HG02610 (cell line): Measurements from ENCODE around the gene AFAP1.

Source experiments
- ATAC-seq: cut with Tn5 transposase; IDR thresholded peaks from one replicate; pipeline ENCODE4 v1.9.1; 2021; ENCODE audit warnings: mild to moderate bottlenecking, moderate library complexity; ENCODE audit not compliant: unreplicated experiment

AFAP1 gene

DNA sequence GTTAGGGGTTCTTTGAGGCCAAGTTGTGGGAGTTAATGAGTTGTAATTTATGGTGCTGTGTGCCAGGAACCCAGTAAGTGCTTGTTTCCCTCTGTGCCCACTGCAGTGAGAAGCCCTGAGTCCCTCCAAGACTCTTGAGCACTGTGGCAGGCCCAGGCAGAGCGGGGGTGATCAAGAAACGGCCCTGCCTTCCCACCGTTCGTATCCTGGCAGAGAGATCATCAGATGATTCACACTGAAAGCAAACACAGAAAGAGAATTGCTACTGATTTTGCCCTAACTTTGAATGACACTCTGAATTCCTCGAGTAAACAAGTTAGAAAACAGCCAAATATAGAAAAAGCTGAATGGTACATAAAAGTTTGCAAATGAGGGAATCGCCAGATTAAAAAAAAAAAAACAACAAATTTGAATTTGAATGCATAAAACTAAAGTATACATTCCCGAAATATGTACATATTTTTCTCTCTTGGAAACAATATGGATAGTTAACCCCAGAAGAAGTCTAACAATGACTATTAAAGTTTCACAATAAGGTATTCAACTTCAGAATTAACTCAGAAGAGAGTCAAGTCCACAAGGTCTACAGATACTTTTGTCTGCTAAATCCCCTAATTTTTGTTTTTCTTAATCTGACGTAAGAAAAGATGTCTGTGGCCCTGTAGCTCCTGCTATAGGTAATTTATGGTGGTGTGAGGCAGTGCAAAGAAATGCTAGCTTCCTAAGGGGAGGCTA is 71.8 kb downstream of the AFAP1 start:
- no peak for ATAC-seq

- ATAC-seq = no peak
Measured at GRCh38 chr4:7867191-7867590, 72.5 kb downstream of the AFAP1 start.

GRCh38 chr4:7865533-7865932 is 74.1 kb downstream of the AFAP1 start:
- no peak for ATAC-seq

DNA sequence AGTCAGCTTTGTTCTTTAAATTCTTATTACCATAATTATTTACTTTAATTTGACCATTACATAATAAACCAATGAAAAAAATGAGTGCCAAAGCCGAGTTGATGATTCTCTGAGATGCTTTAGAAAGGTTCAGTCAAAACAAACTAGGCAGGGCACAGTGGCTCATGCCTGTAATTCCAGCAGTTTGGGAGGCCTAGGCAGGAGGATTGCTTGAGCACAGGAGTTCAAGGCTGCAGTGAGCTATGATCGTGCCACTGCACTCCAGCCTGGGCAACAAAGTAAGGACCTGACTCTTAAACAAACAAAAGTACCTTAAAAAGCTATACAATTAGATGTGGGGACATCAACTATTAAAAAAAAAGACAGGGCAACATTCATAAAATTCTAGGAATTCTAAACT is 75.0 kb downstream of the AFAP1 start:
- no peak for ATAC-seq

GRCh38 chr4:7863911-7864681 is 75.6 kb downstream of the AFAP1 start:
- no peak for ATAC-seq

- ATAC-seq = no peak
Measured at GRCh38 chr4:7862561-7863192, 77.0 kb downstream of the AFAP1 start.

- no peak for ATAC-seq
Measured at GRCh38 chr4:7861440-7861881, 78.2 kb downstream of the AFAP1 start.

DNA sequence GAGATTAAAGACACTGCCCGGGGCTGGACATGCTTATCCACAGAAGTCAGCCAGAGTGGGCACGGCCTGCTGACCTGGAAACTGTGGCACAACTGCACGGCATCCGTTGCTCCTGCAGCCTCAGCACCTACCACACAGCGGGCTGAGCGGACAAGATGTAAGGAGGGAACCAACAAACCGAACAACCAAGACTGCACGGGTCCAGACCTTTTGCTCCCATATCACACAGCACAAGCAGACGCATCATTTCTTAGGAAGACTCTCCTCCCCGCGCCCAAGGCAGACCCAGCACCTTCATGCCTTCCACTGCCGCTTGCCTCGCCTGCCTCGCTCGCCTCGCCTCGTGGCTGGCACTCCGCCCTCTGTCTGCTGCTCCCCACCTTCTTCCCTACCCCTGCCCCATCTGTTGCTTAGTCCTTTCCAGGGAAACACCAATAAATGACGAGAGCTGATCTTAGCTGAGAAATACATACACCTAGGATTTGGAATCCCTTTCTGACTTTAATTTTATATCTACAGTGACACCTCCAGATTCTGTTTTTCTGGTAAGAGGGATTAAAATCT is 79.0 kb downstream of the AFAP1 start:
- no peak for ATAC-seq

DNA sequence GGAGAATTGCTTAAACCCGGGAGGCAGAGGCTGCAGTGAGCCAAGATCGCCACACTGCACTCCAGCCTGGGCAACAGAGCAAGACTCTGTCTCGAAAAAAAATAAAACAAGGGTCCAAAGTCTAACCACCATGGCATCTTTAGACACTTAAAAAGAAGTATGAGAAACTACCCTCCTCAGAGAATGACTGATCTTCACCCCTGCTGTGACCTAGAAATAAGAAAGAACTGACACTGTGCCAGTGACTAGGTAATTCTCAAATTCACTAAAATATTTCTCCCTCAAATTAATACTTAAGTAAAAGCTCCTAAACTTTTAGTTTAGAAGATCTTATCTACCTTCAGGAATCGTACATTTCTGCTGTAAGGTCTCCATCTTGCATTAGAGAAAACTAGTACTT is 80.3 kb downstream of the AFAP1 start:
- no peak for ATAC-seq

DNA sequence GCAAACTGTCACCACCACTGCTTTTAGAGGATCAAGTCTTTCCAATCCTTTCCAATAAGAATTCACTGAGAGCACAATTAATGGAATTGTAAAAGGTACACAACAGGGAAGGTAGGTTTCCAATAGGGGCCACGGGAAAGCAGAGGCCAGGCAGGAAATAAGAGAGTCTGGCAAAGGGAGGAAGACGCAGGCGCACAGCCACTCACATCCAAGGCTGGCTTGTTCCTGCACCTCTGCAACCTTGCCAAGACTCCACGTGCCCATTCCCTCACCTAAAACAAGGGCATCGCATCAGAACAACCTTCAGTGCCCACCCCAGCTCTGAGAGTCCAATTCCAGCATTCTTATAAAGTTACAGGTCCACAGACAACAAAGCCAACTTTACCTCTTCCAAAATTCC is 81.2 kb downstream of the AFAP1 start:
- no peak for ATAC-seq

- no peak for ATAC-seq
Measured at GRCh38 chr4:7857993-7858392, 81.7 kb downstream of the AFAP1 start.

GRCh38 chr4:7857238-7857701 is 82.4 kb downstream of the AFAP1 start:
- ATAC-seq = no peak

- ATAC-seq = no peak
Measured at GRCh38 chr4:7855731-7856130, 83.9 kb downstream of the AFAP1 start.

- ATAC-seq = no peak
Measured at GRCh38 chr4:7854697-7855370, 84.8 kb downstream of the AFAP1 start.

- ATAC-seq = no peak
Measured at GRCh38 chr4:7854216-7854615, 85.4 kb downstream of the AFAP1 start.

GRCh38 chr4:7853271-7853670 is 86.4 kb downstream of the AFAP1 start:
- no peak for ATAC-seq

DNA sequence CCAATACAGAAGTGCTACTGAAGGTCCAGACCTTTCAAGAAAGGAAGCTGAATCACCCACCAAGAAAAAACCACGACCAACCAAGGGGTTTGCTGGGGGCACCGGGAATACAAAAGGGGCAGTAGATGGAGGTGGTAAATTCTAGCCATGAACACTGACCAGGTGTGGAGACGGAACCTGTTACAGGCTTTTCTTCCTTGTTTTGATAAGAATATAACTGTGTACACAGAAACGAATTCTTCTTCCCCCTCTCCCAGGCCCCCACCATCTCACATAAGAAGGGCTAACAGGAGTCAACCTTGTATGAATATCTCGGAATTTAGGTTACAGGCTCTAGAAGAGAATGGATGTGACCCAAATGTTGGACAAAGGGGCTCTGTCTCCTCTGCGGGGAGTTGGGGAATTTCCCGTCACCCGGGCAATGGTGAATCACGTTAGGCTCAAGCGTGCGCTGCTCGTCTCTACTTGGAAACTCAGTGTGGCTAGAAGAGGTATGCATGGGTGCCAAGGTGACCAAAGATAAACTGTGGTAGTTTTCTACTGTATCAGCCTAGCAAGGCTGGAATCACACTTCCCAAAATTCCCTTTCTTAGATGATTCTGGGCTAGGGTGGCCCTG is 87.0 kb downstream of the AFAP1 start:
- ATAC-seq = no peak

- ATAC-seq = no peak
Measured at GRCh38 chr4:7850489-7850888, 89.2 kb downstream of the AFAP1 start.

DNA sequence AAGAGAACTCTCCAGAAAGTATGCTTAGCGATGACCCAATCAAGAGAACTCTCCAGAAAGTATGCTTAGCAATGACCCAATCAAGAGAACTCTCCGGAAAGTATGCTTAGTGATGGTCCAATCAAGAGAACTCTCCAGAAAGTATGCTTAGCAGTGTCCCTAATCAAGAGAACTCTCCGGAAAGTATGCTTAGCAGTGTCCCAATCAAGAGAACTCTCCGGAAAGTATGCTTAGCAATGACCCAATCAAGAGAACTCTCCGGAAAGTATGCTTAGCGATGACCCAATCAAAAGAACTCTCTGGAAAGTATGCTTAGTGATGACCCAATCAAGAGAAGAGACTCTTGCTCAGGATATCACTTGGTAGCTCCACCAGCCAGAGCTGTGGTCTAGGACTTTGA is 92.5 kb downstream of the AFAP1 start:
- ATAC-seq = no peak

GRCh38 chr4:7845493-7846128 is 94.0 kb downstream of the AFAP1 start:
- ATAC-seq = no peak
